GM19467 (cell line): Measurements from ENCODE around the gene FAM162A.

ENCODE experiments used
- ATAC-seq: cut with Tn5 transposase; IDR thresholded peaks from one replicate; pipeline ENCODE4 v1.9.1; 2021; ENCODE audit warnings: mild to moderate bottlenecking, moderate library complexity; ENCODE audit not compliant: unreplicated experiment

The FAM162A gene

DNA sequence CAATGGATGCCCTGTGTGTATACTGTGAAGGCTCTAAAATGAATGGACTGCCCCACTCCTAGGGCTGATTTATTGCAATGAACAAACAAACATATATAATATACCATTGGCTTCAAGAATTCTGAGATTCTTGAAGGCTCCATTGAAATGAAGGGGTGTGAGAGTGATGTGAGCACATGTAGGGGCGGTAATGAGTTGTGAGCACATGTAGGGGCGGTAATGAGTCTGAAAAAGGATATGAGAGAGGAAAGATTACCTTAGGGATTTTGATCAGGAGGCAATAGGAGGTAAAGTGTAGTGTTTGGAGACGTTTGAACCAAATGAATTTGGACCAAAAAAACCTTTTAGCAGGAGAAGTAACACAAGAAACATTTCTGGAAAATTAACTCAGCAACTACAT is 3.7 kb downstream of the FAM162A start:
- no peak for ATAC-seq

DNA sequence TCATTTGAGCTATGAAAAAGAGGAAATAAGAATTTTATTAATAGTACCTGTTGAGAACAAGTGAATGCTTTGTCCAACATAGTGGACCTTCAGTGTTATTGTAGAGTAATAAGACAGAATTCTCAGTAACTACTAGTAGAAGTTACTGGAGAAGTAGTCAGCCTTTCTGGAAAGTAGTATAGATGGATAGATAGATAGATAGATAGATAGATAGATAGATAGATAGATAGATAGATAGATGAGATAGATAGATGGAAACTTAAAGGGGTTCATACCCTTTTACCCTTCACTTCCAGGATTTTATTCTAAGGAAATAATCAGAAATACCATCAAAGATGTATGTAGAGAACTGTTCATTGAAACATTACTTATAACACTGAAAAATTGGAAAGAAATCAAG is 5.2 kb downstream of the FAM162A start:
- ATAC-seq = no peak

GRCh38 chr3:122389892-122390291 is 5.9 kb downstream of the FAM162A start:
- ATAC-seq = no peak

- no peak for ATAC-seq
Measured at GRCh38 chr3:122390665-122391064, 6.7 kb downstream of the FAM162A start.

DNA sequence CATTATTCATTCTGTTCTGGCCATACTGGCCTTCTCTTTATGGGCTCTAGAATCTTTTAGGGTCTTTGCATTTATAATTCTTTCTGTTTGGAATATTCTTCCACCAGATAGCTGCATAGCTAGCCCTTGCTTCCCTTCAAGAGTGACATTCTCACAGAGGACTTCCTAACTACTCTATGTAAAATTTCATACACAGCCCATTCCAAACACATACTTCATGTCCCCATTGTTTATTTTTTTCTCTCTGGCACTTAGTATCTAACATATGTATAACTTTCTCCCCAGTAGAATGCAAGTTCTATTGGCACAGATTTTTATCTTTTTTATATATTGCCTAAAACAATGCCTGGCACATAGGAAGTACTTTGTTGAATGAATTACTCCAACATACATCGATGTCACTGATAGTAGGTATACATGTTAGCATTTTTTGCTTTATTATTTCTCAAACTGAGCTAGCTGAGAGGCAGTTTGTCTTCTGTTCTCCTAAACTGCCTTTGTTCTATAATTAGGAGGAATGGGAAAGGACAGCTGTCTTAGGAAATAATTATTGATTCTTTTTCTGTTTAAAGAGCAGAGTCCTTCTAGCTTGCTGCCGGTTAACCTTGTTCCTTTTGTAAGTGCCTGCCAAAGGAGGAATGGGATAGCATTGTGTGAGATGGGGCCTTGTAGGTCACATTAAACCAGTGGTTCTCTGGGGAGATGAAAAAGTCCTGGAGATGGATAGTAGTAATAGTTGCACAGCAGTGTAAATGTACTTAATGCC is 7.9 kb downstream of the FAM162A start:
- no peak for ATAC-seq

- no peak for ATAC-seq
Measured at GRCh38 chr3:122392868-122393844, 9.2 kb downstream of the FAM162A start.

GRCh38 chr3:122394173-122394572 is 10.2 kb downstream of the FAM162A start:
- no peak for ATAC-seq

- no peak for ATAC-seq
Measured at GRCh38 chr3:122395582-122395981, 11.6 kb downstream of the FAM162A start.

- ATAC-seq = no peak
Measured at GRCh38 chr3:122396511-122396910, 12.5 kb downstream of the FAM162A start.

DNA sequence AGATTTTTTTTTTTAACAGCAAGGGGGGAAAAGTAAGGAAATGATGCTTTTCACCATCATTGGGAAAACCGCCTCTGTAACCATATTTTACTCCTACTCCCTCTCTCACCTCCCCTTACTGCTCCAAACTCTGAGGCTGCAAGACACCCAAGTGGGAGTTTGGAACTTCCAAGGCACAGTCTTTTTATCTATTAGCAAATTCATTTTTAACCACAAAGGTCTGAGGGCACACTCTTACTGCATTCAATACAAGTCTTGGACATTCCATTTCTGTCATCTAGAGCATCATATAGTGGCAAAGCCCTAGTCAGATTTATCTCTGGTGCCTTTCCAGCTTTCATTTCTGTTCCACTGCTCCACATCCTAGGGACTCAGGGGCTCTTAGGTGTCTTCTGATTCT is 13.2 kb downstream of the FAM162A start:
- no peak for ATAC-seq

- ATAC-seq = no peak
Measured at GRCh38 chr3:122398920-122399319, 14.9 kb downstream of the FAM162A start.

DNA sequence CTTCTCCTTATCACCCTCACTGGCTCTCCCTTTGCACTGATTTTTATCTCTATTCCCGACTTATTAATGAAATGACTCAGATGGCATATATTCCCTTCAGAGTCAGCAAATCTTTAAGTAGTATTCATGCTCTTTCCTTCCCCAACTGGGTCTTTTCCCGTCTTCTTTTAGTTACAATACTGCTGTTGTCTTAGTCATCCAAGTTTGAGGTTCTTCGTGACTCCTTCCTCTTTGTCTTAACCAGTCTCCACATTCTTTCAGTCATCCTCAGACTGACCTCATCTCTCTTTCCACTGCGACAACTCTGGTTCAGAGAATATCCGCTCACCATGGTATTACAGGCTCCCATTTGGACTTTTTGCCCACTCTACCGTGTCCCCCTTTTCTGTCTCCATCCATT is 19.5 kb downstream of the FAM162A start:
- ATAC-seq = no peak

DNA sequence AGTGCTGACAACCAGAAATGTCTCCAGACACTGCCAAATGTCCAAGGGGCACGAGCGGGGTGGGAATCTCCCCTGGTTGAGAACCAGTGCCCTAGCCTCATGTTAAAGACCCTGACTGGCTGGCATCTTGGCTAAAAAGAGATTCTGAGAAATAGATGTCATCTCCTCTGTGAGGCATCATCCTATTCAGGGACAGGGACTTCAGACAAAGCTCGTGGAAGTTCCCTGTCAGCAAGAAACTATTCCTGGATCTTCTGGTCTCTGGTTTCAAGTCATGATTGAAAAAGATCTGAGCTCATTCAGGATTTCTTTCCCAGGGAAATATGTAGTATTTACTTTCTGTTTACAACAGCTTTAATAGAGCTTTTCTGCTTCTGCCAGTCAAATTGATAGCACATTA is 21.0 kb downstream of the FAM162A start:
- ATAC-seq = no peak

GRCh38 chr3:122406198-122406597 is 22.2 kb downstream of the FAM162A start:
- no peak for ATAC-seq

GRCh38 chr3:122407946-122408345 is 24.0 kb downstream of the FAM162A start:
- no peak for ATAC-seq

DNA sequence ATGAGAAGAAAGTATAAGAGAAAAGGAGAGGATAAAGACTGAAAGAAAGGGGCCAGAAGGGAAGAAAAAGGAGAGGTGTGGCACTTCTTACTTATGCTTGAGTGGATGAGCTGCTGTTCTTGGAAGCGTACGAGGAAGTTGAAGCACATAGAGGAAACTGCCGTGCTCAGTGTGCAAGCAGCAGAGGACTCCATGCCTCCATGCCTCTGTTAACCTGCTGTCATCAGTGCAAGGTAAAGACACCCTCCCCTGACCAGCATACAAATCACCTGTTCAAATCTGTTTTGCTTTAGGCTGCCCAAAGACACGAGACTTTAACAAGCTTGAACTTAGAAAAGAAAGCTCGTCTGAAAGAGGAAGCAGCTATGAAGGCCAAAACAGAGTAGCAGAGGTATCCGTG is 25.5 kb downstream of the FAM162A start:
- no peak for ATAC-seq

GRCh38 chr3:122410111-122410510 is 26.1 kb downstream of the FAM162A start:
- ATAC-seq = no peak

GRCh38 chr3:122410639-122411038 is 26.7 kb downstream of the FAM162A start:
- no peak for ATAC-seq

GRCh38 chr3:122414391-122414790 is 30.4 kb downstream of the FAM162A start:
- ATAC-seq = no peak

DNA sequence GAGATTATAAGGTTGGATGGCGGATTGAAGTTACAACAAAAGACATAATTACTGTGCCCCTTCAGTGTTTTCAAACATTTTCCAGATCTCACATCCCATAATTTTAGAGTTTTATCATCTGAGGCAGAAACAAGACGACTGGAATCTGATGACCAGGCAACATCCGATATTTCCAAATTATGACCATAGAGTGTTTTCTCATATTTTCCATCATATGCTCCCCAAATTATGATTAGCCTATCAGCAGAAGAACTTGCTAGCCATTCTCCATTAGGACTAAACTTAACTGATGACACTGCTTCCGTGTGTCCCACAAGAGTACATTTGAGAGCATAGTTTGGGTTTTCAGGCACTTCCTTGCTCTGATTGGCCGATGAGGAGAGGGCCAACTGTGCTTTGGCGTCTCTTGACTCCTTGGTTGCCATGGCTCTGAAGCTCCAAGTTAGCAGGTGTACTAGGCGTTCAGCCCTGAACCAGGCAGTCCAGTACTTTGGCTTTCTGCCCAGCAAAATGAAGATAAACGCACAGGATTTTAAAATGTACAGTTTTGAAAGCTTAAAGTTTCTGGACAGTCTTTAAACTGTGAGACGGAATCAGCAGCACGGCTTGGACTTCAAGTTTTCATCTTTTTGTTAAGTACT is 31.2 kb downstream of the FAM162A start:
- peak; percentile 39 for ATAC-seq
